ENCODE results near the gene OCA2.

GRCh38 chr15:27843146-27843545 is 256.0 kb downstream of the OCA2 start:
- no peak for TF ChIP-seq CTCF (optimal IDR thresholded peaks at IDR 0.05 in 1 of 3, IDR thresholded peaks at IDR 0.05 in 1 of 3, conservative IDR thresholded peaks at IDR 0.05 in 1 of 3; ENCODE audit: extremely low read depth in 1 of 3, insufficient read depth in 2 of 3, low read length in 3 of 3)
- no peak for TF ChIP-seq EZH2 (IDR thresholded peaks at IDR 0.05; ENCODE audit: low read length)
